ENCODE data around the gene MOB3A.

DNA sequence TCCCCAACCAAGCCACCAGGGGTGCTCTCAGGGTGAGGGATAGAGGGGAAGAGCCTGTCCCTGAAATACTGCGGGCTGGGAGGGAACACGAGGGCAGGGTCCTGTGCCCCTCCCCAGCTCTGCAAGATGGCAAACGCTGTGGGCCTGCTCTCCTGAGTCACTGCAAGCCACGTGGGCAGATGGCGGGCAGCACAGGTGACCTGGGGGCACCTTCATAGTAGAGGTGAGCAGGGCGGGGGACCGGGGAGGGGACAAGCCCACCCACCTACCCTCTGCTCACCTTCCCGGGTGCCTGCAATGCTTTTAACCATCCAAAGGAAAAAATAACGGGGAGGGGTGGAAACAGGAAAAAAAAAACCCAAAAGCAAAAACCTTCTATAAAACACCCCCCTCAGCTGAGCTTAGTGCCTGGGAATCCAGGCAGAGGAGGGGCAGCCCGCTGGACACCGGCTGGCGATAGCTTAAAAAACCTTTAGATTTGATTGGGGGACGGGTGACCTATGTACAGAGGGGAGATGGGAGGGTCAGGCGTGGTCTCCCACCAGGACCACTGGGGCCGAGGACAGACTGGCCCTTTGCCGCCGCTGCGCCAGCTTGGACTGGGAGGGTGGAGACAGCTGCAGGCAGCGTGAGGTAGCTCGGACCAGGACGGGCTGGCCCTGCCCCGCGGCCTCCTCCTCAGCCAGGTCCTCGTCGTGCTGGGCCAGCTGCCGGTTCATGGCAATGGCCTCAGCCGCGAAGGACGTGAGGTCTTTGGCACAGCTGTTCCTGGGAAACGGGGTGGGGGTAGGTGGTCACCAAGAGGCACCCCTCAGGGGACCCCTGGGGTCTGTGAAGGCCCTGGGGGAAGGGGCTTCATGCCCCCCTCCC, 56.8 kb downstream of the MOB3A start:
- TF ChIP-seq YY1 (IDR thresholded peaks at IDR 0.05; ENCODE audit: insufficient read depth, insufficient read length) (no peak), SUZ12 (IDR thresholded peaks at IDR 0.05; ENCODE audit: extremely low read depth, insufficient read depth, insufficient read length) (no peak), ZNF274 (IDR thresholded peaks at IDR 0.05; ENCODE audit: low read depth, low read length) (no peak)
